Iris pigment epithelial cell (primary cell): ENCODE results near the gene MGAT5B.

ENCODE experiments used
- DNase-seq: peaks from one replicate; pipeline ENCODE4 v3.0.0-alpha.2; 2011; ENCODE audit warnings: low read depth

The MGAT5B gene

DNA sequence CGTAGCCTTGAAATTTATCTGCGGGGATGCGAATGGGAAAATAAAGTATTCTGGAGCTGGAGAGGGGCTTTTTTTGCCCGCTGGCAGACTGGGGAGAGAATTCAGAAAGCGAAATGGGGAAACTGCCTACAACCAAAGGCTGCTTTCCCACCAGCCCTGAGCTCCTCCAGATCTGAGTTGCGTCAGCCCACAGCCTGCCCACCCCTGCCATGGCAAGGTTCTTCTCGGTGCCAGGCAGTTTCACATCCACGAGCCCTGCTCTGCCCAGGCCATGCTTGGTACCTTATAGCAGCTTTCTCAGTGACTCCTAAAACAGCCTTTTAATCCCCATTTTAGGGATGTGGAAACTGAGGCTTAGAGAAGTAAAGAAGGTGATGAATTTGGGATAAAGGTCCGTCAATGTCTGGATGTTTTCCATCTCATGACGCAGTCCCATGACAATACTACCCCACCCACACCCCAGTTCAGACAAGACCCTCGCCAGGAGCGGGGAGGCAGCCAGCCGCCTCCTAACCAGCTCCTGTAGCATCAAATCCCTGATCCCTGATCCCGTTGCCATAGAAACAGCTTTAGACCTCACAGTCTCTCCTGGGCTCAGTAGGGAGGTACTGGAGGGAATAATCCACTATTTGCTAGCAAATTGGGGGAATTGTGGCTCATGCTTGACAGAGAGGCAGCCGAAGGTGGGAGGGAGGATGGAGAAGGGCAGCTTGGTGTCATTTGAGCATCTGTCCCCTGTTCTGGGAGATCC, 113.5 kb downstream of the MGAT5B start:
- DNase-seq: no peak

DNA sequence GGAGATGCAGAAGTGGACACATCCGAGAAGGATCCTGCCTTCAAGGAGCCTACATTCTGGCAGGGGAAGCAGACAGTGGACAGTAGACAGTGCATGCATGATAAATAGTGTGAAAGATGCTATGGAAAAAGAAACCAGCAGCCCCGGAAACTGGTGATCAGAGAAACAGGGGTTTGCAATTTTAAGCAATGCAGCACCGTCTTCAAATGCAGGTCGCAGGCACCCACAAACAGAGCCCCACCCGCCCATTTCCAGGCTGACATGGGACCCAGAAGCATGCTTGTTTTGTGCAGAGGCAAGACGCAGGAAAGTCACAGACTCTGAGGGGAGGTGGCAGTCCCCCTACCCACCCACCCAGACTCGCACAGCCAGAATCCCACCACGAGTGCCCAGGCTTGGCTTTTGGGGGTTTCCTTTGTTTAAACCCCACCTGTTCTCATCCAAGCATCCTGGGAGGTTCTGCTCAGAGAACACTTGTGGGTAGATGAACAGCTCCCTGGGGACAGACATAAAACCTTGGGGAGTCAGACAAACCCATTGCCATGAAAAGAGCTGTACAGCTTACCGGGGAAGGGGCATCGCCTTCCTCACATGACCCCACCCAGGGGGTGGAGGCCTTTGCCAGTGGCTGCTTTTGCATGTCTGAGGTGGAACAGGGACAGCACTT, 114.3 kb downstream of the MGAT5B start:
- no peak for DNase-seq

DNA sequence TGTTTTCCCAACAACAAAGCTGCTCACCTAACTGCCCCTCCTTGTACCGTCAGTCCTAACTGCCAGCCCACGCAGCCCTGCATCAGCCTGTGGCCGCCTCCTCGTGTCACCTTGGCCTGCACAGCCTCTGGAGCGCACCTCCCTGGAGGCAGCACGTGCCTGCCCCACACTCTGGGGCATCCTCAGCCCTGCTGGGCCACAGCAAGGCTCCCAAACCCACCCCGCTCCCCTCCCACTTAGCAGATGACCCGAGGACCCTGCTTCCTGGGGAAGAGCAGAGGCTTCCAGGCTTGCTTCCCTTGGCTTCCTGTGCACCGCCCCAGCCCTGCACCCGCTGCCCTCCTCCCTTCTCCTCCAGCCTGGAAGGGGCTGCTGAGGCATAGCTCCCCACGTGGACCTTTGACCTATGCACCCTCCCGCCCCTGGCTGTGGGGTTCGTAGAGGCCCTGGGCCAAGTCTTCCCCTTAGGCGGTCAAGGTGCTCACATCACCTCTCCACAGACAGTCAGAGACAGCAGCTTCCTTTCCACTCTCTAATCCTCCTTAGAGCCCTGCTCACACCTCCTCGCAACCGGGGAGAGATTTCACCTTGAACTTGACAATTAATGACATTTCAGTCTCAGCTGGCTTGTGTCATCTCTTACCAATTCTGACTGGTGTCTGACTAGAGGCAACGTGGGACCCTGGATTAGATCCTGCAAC, 115.0 kb downstream of the MGAT5B start:
- DNase-seq: no peak

DNA sequence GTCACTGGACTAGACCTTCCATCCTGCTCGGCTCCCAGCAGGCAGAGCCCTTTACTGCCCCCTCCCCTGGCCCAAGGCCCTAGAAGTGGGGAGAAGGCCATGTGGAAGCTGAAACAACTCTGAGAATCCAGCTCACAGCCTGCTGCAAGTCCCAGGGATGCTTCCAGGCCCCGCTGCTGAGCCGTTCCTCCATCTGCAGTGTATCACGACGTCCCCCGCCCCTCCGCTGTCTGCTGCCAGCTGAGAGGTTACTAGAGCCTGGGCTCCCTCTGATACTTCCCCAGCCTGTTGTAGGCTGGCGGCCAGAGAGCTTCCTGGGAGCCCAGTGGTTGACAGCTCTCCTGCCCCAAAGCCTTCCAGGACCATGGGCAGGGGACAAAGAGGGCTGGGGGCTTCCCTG, 118.2 kb downstream of the MGAT5B start:
- DNase-seq: no peak

DNA sequence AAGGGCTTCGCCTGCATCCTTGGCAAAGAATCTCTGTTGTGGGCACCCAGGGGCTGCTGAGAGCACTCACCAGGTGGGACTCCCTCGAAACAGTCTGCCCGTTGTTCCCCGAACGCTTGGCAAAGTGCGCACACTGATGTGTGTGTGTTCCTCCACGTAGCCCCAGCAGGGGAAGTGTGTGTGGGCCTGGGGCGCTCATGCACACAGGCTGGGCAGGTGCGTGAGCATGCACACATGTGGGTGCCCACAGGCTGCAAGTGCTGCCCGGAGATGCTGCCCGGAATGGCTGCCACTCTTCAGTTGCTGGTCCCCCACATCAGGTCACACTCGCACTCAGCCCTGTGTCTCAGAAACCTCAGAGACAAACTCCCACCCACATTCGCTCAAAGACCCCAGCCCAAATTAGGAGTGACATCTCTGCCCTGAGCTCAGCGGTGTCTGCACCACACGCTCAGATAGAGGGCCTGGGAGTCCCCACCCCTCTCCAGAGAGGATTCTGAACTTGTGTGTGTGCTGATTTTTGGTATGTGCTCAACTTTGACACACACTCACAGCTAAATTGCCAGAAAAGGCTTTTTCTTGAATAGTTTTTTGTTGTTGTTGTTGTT, 119.4 kb downstream of the MGAT5B start:
- no peak for DNase-seq

DNA sequence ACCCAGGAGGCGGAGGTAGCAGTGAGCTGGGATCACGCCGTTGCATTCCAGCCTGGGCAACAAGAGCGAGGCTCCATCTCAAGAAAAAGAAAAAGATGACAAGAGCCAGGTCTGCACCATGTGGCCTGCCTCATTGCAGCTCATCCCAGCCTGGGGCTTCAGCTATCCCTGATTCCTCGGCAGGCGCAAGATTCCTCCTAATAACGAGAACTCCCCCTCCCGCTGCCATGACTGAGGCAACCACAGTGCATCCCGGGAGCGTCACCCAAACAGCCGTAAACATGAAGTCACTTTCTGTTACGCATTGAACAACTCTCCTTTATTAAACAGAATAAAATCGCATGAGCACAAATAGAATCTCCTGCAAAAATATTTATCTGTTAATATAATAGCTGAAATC, 120.6 kb downstream of the MGAT5B start:
- no peak for DNase-seq

DNA sequence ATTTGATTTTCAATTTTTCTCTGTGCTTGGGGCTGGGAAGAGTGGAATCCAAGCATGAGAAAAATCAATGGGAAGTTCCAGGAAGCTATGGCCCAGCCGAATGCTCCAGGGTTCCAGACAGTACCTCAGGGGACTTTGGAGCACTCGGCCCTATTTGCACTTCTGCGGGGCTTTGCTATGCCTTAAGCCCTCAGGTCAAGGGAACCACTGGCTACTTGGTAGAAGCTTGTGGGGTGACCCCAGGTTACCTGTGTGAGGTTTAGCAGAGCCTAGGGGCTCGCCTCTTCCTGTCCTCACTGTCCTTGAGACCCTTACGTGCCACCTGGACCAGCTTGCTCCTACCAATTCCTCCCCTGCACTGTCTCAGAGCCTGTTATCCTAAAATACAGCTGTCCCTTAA, 121.3 kb downstream of the MGAT5B start:
- DNase-seq: no peak

DNA sequence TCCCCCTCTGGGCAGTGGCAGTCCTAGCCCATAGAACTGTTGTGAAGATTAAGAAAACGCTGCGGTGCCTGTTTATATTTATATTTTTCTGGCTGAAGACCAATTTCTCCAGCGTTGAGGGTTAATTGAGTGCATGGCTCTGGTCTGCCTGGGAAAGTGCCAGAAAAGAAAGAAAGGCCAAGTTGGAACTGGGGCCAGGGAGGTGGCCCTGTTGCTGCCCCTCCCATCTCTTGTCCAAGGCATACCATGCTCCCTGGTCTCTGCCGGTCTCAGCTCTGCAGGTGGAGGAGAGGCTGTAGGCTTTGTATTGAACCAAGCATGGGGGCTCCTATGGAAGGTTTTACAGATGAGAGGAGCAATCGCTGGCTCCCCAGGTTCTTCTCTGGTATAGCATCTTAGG, 124.7 kb downstream of the MGAT5B start:
- no peak for DNase-seq

DNA sequence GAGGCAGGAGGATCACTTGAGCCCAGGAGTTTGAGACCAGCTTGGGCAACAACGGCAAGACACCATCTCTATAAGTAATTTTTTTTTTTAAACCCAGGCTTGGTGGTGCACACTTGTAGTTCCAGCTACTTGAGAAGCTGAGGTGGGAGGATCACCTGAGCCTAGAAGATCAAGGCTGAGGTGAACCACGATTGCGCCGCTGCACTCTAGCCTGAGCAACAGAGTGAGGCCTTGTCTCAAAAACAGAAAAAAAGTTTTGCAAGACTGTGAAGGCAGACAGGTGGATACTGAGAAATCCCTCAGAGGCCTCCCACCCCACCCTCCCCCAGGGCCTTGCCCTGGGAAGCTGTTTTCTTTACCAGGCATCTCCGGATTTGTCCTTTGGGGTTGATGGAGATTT, 125.4 kb downstream of the MGAT5B start:
- DNase-seq: no peak

DNA sequence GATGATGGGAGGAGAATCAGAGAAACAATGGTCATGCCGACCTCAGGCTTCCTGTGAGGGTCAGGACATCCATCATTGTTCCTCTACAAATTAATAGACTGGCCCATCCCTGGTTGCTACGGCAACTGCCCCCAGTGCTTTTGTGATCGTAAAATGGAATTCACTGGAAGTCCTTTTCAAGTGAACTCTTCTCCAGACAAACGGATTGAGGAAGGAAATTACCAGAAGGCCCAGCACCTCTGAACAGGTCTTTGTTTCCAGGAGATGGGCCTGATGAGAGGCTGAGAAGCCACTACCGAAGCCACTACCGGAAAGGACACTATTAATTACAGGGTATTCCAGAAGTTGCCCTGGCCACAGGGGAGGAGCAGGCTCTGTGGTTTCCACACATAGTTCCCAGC, 126.0 kb downstream of the MGAT5B start:
- no peak for DNase-seq

DNA sequence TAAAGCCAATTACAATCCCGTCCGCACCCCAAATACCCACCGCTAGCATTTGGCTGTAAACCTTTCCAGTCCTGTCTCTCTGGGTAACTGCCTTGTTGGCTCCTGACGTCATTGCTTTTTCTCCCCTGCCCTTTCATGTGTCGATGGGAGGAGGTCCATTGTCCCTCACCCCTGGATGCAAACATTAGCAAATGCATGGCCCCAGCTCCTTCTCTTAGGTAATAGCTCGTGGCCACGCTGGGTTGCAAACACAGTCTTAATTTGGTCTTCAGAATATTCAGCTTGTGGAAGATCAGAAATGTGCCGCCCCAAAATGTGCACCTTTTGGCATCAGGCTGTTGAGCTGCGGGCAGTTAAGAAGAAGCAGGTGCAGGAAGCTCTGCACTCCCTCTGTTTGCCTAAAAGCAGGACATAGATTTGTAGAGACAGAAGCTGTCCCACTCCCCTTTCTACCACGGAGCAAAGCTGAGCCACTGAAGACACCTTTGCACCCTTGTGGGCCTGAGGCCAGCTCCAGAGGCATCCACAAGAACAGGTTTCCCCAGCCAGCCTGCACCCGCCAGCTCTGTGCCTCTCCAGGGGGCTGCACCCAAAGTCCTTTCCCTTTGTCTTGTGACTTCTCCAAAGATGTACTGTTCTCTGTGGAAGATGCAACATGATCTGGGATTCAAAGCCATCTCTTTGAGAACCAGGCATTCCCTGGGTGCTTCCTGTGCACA, 127.3 kb downstream of the MGAT5B start:
- DNase-seq: no peak

DNA sequence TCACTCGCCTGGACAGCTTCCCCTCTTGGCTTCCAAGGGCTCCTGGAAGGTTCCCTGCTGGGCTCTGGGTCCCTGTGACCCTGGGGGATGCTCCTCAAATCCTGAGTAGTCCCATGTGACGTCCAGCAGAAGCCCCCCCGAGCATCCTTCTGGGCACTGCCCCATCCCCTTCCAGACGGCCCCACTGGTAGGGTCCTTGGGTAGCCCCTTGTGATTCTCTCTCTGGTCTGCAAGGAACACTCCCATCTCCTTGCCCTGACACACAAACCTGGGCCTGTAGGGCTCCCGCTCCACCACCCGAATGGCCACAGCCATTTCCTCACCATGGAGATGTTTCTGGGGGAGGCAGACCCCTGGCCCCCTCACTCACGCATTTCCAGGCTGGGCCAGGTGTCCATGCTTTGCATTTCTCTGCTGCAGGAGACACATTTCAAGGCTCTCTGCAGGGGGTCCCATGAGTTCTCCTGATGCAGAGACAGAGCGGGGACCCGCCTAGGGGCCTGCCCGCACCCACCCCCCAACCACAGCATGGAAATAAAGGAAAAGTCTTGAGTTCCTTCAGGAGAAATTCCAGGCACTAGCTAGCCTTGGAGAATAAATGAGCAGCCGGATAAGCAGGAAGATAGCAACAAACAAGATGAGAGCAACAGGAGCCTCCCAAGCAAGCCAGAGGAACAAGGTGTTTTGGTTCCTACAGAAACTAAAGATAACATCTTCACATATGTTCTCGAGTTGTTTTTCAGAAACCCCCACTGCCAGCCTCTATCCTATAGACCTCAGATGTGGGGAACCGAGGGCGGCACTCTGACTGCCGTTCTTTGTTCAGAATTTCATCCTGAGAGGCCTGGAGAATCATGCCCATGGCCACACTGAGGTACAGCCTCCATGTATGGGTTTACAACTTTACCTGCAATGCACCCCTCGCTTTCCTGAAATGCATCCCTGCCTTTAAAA, 128.8 kb downstream of the MGAT5B start:
- no peak for DNase-seq

DNA sequence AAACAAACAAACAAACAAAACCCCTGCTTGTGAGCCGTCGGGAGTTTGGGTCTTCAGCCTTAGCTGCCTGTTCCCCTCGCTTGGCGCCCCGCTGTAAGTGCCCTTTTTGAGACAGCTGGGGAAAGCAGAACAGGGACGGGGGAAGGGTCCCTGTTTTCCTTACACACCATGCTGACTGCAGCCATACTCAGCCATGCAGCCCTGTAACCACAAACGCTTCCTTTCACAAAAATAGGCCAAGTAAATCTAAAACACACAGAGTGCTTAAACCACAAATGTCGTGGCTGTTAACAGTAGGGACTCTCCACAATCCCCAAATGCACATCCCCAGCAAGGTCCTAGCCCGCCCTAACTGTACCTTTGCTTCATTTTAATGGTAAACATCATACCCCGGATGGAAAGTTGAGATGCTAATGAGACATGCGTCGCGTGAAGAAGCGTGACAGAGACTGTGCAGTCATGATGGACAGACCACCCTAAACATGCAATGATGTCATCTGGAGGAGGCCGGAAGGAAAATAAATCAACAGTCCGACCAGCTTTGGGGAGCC, 129.9 kb downstream of the MGAT5B start:
- no peak for DNase-seq

DNA sequence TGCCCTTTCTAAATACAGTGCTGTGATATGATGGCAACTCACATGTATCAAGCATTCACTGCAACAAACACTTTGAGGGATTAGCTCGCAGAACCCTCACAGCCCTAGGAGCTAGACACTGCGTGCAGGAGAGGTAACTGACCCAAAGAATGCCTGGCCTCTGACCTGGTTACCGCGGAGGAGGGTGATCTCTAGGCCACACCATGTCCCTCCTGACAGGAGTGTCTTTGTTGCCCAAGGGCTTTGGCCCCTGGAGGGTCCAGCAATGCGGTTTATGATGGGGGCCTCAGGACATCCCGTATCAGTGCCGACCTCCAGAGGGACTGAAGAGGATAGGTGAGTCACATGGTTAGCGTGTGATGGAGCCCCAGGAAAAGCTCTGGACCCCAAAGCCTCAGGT, 130.6 kb downstream of the MGAT5B start:
- DNase-seq: no peak
